Measurements from ENCODE around the gene HIGD1A. TPM values are rescaled to one million over a fixed set of nuclear protein-coding genes. Genes with fewer than 3 reads are reported as not detected.

HIGD1A gene
- total and polyA plus RNA-seq, 4 donors: 76.1 to 148 (median 86.1) TPM

GRCh38 chr3:42735615-42736014, 68.7 kb downstream of the HIGD1A start:
- H3K27me3 ChIP-seq (ENCODE audit: control insufficient read depth in 3 of 3, insufficient read depth in 3 of 3, low read length in 2 of 3): no peaks in the 10 kb centered on the region
- DNase-seq: no peak
- no peaks in the 10 kb centered on the region for H3K9me3 ChIP-seq (ENCODE audit: control insufficient read depth in 4 of 4, insufficient read depth in 3 of 4, low read length in 3 of 4)
- no peak for TF ChIP-seq CTCF (IDR thresholded peaks at IDR 0.05; ENCODE audit: control extremely low read depth, extremely low read depth)
- 91 to 94% methylated on average over 12 of the region's 12 CpGs for WGBS, 2 donors
- no peak for ATAC-seq (ENCODE audit: insufficient read depth, low FRiP score)
- H3K9ac ChIP-seq (ENCODE audit: insufficient read depth in 1 of 2, low read length in 2 of 2): no peak overlapping the region
- peaks cover 0 to 3% (median 0%) of the 10 kb centered on the region in 5 donors for H3K4me1 ChIP-seq (ENCODE audit: control insufficient read depth in 5 of 5, insufficient read depth in 5 of 5, low read length in 5 of 5)
- H3K36me3 ChIP-seq (ENCODE audit: control insufficient read depth in 4 of 4, insufficient read depth in 4 of 4, low read length in 4 of 4): no peaks in the 10 kb centered on the region
- H3K4me3 ChIP-seq: no peak overlapping the region
- no peak overlapping the region for H3K27ac ChIP-seq (ENCODE audit: low read depth in 1 of 2, low read length in 1 of 2)

- Histone ChIP-seq H3K36me3 (ENCODE audit: control insufficient read depth in 4 of 4, insufficient read depth in 4 of 4, low read length in 4 of 4) (no peaks in the 10 kb centered on the region), H3K4me3 (no peak overlapping the region), H3K27ac (ENCODE audit: low read depth in 1 of 2, low read length in 1 of 2) (no peak overlapping the region), H3K27me3 (ENCODE audit: control insufficient read depth in 3 of 3, insufficient read depth in 3 of 3, low read length in 2 of 3) (no peaks in the 10 kb centered on the region), H3K9ac (ENCODE audit: insufficient read depth in 1 of 2, low read length in 2 of 2) (no peak overlapping the region), H3K4me1 (ENCODE audit: control insufficient read depth in 5 of 5, insufficient read depth in 5 of 5, low read length in 5 of 5) (peaks cover 0 to 3% (median 0%) of the 10 kb centered on the region in 5 donors), H3K9me3 (ENCODE audit: control insufficient read depth in 4 of 4, insufficient read depth in 3 of 4, low read length in 3 of 4) (no peaks in the 10 kb centered on the region)
- no peak for TF ChIP-seq CTCF (IDR thresholded peaks at IDR 0.05; ENCODE audit: control extremely low read depth, extremely low read depth)
- DNase-seq (no peak), ATAC-seq (ENCODE audit: insufficient read depth, low FRiP score) (no peak)
- 79 to 86% methylated on average over 8 of the region's 8 CpGs for WGBS, 2 donors
Measured at GRCh38 chr3:42735019-42735418, 69.3 kb downstream of the HIGD1A start.

- DNase-seq (no peak), ATAC-seq (ENCODE audit: insufficient read depth, low FRiP score) (no peak)
- Histone ChIP-seq H3K4me3 (no peak overlapping the region), H3K9ac (ENCODE audit: insufficient read depth in 1 of 2, low read length in 2 of 2) (no peak overlapping the region), H3K36me3 (ENCODE audit: control insufficient read depth in 4 of 4, insufficient read depth in 4 of 4, low read length in 4 of 4) (no peaks in the 10 kb centered on the region), H3K9me3 (ENCODE audit: control insufficient read depth in 4 of 4, insufficient read depth in 3 of 4, low read length in 3 of 4) (no peaks in the 10 kb centered on the region), H3K4me1 (ENCODE audit: control insufficient read depth in 5 of 5, insufficient read depth in 5 of 5, low read length in 5 of 5) (peaks cover 0 to 3% (median 0%) of the 10 kb centered on the region in 5 donors), H3K27ac (ENCODE audit: low read depth in 1 of 2, low read length in 1 of 2) (no peak overlapping the region), H3K27me3 (ENCODE audit: control insufficient read depth in 3 of 3, insufficient read depth in 3 of 3, low read length in 2 of 3) (no peaks in the 10 kb centered on the region)
- WGBS, 2 donors: 84 to 90% methylated on average over 6 of the region's 6 CpGs
- no peak for TF ChIP-seq CTCF (IDR thresholded peaks at IDR 0.05; ENCODE audit: control extremely low read depth, extremely low read depth)
Measured at GRCh38 chr3:42734263-42734860, 69.9 kb downstream of the HIGD1A start.
